CD4-positive, alpha-beta T cell (primary cell): Measurements from ENCODE around the gene CCNI2. TPM values are rescaled to one million over a fixed set of nuclear protein-coding genes. Genes with fewer than 3 reads are reported as not detected.

Source experiments
- ATAC-seq: fragments of 200-7000 bp; cut with Tn5 transposase; one replicate; pipeline ENCODE4 v1.10.0; 2022; ENCODE audit warnings: mild to moderate bottlenecking; ENCODE audit not compliant: poor library complexity
- CTCF ChIA-PET: fragments of 350-600 bp; sonication (Branson Sonifier 250); formaldehyde crosslinking; loops from one replicate; lab custom pipeline; 2021; ENCODE audit warnings: antibody characterized with exemption, inconsistent platforms; lab: Charles Lee
- POLR2A ChIA-PET: fragments of 350-600 bp; sonication (Branson Sonifier 250); formaldehyde crosslinking; loops from one replicate; lab custom pipeline; 2021; ENCODE audit warnings: antibody characterized with exemption, inconsistent platforms; lab: Charles Lee
- DNase-seq, 14 experiments: peaks; one replicate each; pipeline ENCODE4 v3.0.0-alpha.2; 2013 to 2020; ENCODE audit warnings: mixed read lengths in 2 of 14
- H3K27ac ChIP-seq, 2 donors: one replicate each; pipeline versions ENCODE4 v1.5.1 to v1.7.0; 2013; ENCODE audit warnings: low read length in 2 of 2, low read depth in 1 of 2, mild to moderate bottlenecking in 1 of 2
- H3K27me3 ChIP-seq, 2 experiments: 1 replicate in 1 of 2; 2 replicates in 1 of 2; pipeline versions ENCODE4 v1.6.1 to v1.7.0; 2013; ENCODE audit warnings: low read length in 2 of 2, control low read depth in 1 of 2, mild to moderate bottlenecking in 1 of 2, moderate library complexity in 1 of 2; ENCODE audit not compliant: insufficient read depth in 2 of 2, control insufficient read depth in 1 of 2
- H3K36me3 ChIP-seq: one replicate; pipeline ENCODE4 v1.6.1; 2013; ENCODE audit warnings: low read length, control low read depth; ENCODE audit not compliant: insufficient read depth
- H3K4me1 ChIP-seq: one replicate; pipeline ENCODE4 v1.6.1; 2013; ENCODE audit warnings: low read length, control low read depth; ENCODE audit not compliant: insufficient read depth
- H3K4me3 ChIP-seq: one replicate; pipeline ENCODE4 v1.5.1; 2013; ENCODE audit warnings: mild to moderate bottlenecking, low read length, moderate library complexity
- H3K9me3 ChIP-seq, 2 experiments: 1 replicate in 1 of 2; 2 replicates in 1 of 2; pipeline versions ENCODE4 v1.6.1 to v1.7.0; 2013; ENCODE audit warnings: low read length in 2 of 2, mild to moderate bottlenecking in 2 of 2, control low read depth in 1 of 2, moderate library complexity in 1 of 2; ENCODE audit not compliant: control insufficient read depth in 1 of 2, insufficient read depth in 1 of 2
- H3K27ac Mint-ChIP-seq: one replicate; pipeline ENCODE4 v1.8.0; 2020; ENCODE audit warnings: mixed read lengths
- H3K27me3 Mint-ChIP-seq: one replicate; pipeline ENCODE4 v1.8.0; 2021; ENCODE audit warnings: mixed read lengths
- H3K36me3 Mint-ChIP-seq: one replicate; pipeline ENCODE4 v1.8.0; 2021; ENCODE audit warnings: low read depth, mixed read lengths
- H3K4me1 Mint-ChIP-seq: one replicate; pipeline ENCODE4 v1.8.0; 2021; ENCODE audit warnings: low read depth, mixed read lengths
- H3K4me3 Mint-ChIP-seq: one replicate; pipeline ENCODE4 v1.8.0; 2020; ENCODE audit warnings: mild to moderate bottlenecking, mixed read lengths
- H3K9me3 Mint-ChIP-seq: one replicate; pipeline ENCODE4 v1.8.0; 2020; ENCODE audit warnings: mixed read lengths
- intact Hi-C, 2 experiments: fragments of 100-400 bp; cut with DNase I in 1 of 2; cut with micrococcal nuclease in 1 of 2; formaldehyde crosslinking; loops; one replicate each; pipeline versions ENCODE4 v1.15.1 to v1.9.0; 2023 to 2025; cut with DNase I, micrococcal nuclease
- total RNA-seq, 174 experiments: library from RNA in 2 of 174; stranded (reverse) in 2 of 174; gene quantifications; one replicate each; pipeline ENCODE4 v1.2.3 and lab custom pipeline; 2021 to 2026
- TF ChIP-seq, protein P1 (sequence below): fragments of 200-600 bp; IDR thresholded peaks from one replicate; pipeline ENCODE4 v1.8.0; 2022; ENCODE audit warnings: antibody characterized with exemption, mild to moderate bottlenecking

CCNI2 gene
- total RNA-seq, 2 experiments from 2014 or later, result 7.2 to 8.8 TPM

DNA sequence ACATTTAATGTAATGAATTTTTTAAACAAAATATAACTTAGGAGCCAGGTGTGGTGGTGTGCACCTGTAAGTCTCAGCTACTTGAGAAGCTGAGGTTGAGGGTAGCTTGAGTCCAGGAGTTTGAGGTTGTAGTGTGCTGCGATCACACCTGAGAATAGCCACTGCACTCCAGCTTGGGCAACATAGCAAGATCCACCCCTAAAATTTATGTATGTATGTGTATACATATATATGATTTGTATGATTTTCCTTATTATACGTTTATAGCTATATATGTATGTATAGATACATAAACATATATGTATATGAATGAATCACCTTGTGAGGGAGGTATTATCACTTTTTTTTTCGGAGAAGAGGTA, 653 bp upstream of the CCNI2 start:
- no peaks in the 10 kb centered on the region for H3K27me3 ChIP-seq
- ATAC-seq (no peak), DNase-seq (no peak)
- Mint-ChIP-seq H3K9me3 (no peaks in the 10 kb centered on the region), H3K27ac (peak overlapping the region; percentile 85), H3K27me3 (no peaks in the 10 kb centered on the region), H3K4me1 (peaks cover 23% of the 10 kb centered on the region), H3K36me3 (peaks cover 8% of the 10 kb centered on the region), H3K4me3 (peak overlapping the region; percentile 88)
- peak overlapping the region in 1 of 2 donors; percentile 64 for H3K27ac ChIP-seq
- ChIA-PET CTCF (interaction anchor here (0.6 to 3.1 kb wide), 6 partner anchors 9 to 84 kb away, joined by 3 to 21 read pairs (median 4); partner anchors contain the start of genes KIF3A and SHROOM1), POLR2A (interaction anchor here (0.6 to 3.3 kb wide), 14 partner anchors 8 to 1591 kb away, joined by 3 to 84 read pairs (median 4); partner anchors contain the start of genes AFF4, GDF9, IRF1 and KIF3A)
- no peaks in the 10 kb centered on the region for H3K9me3 ChIP-seq
- intact Hi-C loops, result loop anchor here in 1 of 2 experiments (2.0 kb wide), 1 partner anchor 74 kb away; no protein-coding TSS in a partner anchor
- H3K4me1 ChIP-seq, result peaks cover 14% of the 10 kb centered on the region
- H3K4me3 ChIP-seq, result peak overlapping the region; percentile 55
- no peaks in the 10 kb centered on the region for H3K36me3 ChIP-seq
- TF ChIP-seq, protein P1, sequence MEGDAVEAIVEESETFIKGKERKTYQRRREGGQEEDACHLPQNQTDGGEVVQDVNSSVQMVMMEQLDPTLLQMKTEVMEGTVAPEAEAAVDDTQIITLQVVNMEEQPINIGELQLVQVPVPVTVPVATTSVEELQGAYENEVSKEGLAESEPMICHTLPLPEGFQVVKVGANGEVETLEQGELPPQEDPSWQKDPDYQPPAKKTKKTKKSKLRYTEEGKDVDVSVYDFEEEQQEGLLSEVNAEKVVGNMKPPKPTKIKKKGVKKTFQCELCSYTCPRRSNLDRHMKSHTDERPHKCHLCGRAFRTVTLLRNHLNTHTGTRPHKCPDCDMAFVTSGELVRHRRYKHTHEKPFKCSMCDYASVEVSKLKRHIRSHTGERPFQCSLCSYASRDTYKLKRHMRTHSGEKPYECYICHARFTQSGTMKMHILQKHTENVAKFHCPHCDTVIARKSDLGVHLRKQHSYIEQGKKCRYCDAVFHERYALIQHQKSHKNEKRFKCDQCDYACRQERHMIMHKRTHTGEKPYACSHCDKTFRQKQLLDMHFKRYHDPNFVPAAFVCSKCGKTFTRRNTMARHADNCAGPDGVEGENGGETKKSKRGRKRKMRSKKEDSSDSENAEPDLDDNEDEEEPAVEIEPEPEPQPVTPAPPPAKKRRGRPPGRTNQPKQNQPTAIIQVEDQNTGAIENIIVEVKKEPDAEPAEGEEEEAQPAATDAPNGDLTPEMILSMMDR, result no peak

DNA sequence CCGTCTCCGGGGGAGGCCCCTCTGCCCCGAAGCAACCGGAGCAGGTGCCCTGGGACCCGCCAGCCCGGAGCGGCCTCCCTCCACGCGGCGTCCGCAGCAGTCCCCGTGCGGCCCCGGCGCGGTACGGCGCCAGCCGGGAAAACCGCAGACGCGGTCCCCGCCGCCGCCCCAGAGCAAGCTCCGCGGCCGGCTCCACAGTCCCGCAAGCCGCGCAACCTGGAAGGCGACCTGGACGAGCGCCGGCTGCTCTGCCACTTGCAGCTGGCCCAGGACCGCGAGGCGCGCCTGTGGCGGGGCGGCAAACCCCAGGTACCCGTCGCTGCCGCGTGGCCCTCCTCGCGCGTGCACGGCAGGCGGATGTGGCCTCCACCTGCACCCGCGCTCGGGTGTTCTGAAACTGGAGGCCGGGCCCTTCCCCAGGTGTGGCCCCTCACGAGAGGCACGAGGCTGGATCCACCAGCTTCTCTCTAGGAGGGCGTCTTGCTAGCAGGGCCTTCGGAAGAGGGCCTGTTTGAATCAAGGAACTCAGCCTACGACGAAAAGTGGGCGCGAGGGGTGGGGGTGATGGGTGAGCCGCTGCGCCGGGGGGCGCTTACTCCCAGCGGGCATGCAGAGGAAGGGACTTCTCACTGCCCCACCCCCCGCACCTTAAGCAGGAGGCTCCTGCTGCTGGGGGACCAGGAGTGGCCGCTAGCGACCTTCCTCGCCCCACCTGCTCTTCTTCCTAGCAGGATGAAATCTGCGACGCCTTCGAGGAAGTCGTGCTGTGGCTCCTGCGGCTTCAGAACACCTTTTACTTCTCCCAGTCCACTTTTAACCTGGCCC, 602 bp downstream of the CCNI2 start:
- TF ChIP-seq, protein P1, result no peak

DNA sequence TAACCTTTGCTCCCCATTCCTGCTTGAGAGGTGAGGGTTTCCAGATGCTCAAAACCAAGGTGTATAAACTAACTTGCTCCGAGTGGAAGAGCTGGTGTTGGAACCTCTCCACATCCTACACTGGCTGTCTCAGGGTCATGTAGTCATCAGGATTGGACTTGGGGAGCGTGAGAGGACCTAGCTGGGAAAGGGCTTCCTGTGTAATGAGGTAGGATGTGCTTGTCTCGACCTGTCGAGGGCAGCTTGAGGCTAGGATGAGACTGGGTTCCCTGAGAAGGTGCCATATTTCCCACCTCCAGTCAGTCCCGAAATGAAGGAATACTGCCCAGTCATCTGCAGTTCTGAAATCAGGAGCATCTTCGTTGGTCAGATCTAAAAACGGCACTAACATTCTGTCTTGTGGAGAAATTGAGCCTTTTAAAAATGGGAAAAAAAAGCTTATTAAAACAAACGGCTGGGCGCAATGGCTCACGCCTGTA, 1.3 kb downstream of the CCNI2 start:
- intact Hi-C loops, result no loop called here
- H3K27ac Mint-ChIP-seq, result peak overlapping the region; percentile 75

More for the DNA sequence above, 602 bp downstream of the CCNI2 start:
- Mint-ChIP-seq H3K4me1 (peaks cover 24% of the 10 kb centered on the region), H3K27me3 (no peaks in the 10 kb centered on the region), H3K4me3 (peak overlapping the region; percentile 83), H3K9me3 (no peaks in the 10 kb centered on the region), H3K36me3 (peaks cover 10% of the 10 kb centered on the region), H3K27ac (peak overlapping the region; percentile 75)
- DNase-seq (peak; percentile 33 to 84 (median 52)), ATAC-seq (peak; percentile 47)
- H3K27ac ChIP-seq, result peak overlapping the region; percentile 12 to 64
- CTCF ChIA-PET, result interaction anchor here (0.7 to 3.1 kb wide), 8 partner anchors 11 to 82 kb away, joined by 3 to 21 read pairs (median 4); partner anchors contain the start of genes KIF3A and SHROOM1
- intact Hi-C loops, result loop anchor here (1.0 to 2.0 kb wide), 2 partner anchors 72 to 73 kb away; no protein-coding TSS in a partner anchor
- peak overlapping the region; percentile 55 for H3K4me3 ChIP-seq
- peaks cover 14% of the 10 kb centered on the region for H3K4me1 ChIP-seq
- no peaks in the 10 kb centered on the region for H3K36me3 ChIP-seq
- H3K9me3 ChIP-seq, result no peaks in the 10 kb centered on the region
- POLR2A ChIA-PET, result interaction anchor here (0.7 to 3.3 kb wide), 20 partner anchors 9 to 1624 kb away, joined by 3 to 84 read pairs (median 4); partner anchors contain the start of genes AFF4, GDF9, HSPA4 and IL4
- no peaks in the 10 kb centered on the region for H3K27me3 ChIP-seq

More for the DNA sequence above, 1.3 kb downstream of the CCNI2 start:
- Histone ChIP-seq H3K27me3 (no peaks in the 10 kb centered on the region), H3K4me1 (peaks cover 14% of the 10 kb centered on the region), H3K36me3 (no peaks in the 10 kb centered on the region), H3K9me3 (no peaks in the 10 kb centered on the region), H3K4me3 (no peak overlapping the region), H3K27ac (no peak overlapping the region)
- Mint-ChIP-seq H3K9me3 (no peaks in the 10 kb centered on the region), H3K4me1 (peaks cover 24% of the 10 kb centered on the region), H3K36me3 (peaks cover 14% of the 10 kb centered on the region), H3K27me3 (no peaks in the 10 kb centered on the region), H3K4me3 (peak overlapping the region; percentile 83)
- ATAC-seq (no peak), DNase-seq (no peak)
- ChIA-PET POLR2A (interaction anchor here (1.7 to 3.3 kb wide), 4 partner anchors 10 to 252 kb away, joined by 7 to 84 read pairs (median 10); partner anchors contain the start of genes KIF3A and RAD50), CTCF (interaction anchor here (1.1 kb wide), 1 partner anchor 72 kb away, joined by 3 read pairs; no protein-coding TSS in a partner anchor)
- TF ChIP-seq, protein P1, result no peak
